ENCODE results near the gene C6orf89. TPM values are rescaled to one million over a fixed set of nuclear protein-coding genes. Genes with fewer than 3 reads are reported as not detected.

C6orf89 gene
- total RNA-seq, 4 donors from 2014 or later = 25.6 to 39.1 (median 28.9) TPM

DNA sequence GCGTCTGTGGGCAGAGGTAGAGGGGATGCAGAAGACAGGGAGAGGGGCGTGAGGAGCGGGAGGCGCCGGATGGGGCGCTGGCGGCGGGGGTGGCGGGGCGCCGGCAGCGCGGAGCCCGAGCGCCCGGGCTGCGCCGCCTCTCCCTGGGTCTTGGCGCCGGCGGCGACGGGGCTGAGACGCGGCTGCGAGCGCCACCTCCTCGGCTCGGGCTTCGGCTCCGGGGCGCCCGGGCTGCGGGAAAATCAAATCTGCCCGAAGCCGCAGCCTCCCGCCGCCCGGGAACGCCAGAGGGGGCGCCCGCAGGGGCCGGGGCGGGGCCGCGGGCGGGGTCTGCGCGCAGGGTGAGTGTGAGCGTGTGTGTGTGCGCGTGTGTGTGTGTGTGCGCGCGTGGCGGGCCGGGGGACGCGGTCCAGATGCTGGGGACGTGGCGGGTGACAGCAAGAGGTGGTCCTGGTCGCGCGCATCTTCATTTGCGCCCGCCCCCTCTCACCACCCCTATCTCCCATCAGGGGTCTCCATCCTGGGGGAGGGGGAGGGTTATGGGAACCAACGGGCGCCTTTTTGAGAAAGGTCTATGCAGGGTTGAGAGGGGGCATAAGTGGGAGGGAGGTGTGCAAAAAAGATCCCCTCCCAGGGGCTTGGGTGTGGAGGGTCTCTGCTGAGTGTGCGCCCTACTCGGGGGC, 45.9 kb upstream of the C6orf89 start:
- TF ChIP-seq POLR2A (IDR thresholded peaks at IDR 0.05) = no peak
- TF ChIP-seq CTCF (IDR thresholded peaks at IDR 0.05) = peak in 3 of 6 experiments; percentile 7 to 14 (median 12)
- Histone ChIP-seq H3K27me3 (peaks cover 0 to 7% of the 10 kb centered on the region in 2 donors), H3K36me3 (no peaks in the 10 kb centered on the region), H3K4me1 (peaks cover 4 to 24% (median 11%) of the 10 kb centered on the region in 4 donors), H3K4me3 (peak overlapping the region; percentile 30 to 66 (median 56)), H3K9me3 (no peaks in the 10 kb centered on the region), H3K27ac (no peak overlapping the region)
- no peak for DNase-seq

DNA sequence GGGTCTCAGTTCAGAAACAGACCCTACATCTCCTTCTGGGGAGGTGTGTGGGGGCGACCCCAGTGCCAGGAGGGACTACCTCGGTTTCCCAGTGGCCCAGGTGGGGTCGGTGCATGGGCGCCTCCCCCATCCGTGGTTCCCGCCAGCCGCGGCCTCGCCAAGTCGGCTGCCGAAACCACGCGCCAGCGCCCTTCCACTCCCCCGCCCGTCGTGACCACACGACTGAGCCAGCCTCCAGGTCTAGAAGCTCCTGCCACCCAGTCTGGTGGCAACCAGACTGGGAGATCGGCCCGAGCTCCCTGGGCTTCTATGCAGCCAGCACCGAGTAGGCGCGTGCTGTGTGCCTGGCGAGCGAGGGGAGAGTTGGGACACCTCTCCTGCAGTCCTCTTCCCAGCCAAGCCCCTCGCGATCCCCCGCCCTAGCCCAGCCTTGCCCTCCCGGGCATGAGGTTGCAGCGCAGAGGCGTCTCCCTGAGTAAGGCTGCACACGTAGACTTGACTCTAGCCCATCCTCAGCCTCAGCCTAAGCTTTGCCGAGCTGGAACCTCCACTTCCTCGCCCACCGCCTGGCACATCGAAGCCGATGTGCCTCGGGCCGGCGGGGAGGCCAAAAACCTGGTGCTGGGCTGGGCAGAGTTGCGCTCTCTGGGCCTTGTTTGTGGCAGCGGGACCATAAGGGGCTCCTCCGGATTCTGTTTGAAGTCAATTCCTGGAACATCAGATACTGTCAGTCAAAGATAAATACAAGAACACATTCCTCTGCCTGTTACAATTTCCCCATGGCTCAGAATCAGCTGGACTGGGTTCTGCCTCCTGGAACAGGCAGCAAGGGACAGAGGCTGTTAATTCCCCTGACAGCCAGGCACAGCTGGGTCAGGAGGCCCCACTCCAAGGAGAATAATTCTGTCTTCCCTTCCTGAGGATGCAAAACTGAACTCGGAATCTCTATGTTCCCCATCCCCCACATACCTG, 45.0 kb upstream of the C6orf89 start:
- Histone ChIP-seq H3K36me3 (no peaks in the 10 kb centered on the region), H3K27me3 (peaks cover 0 to 7% of the 10 kb centered on the region in 2 donors), H3K9me3 (no peaks in the 10 kb centered on the region), H3K4me1 (peaks cover 4 to 24% (median 11%) of the 10 kb centered on the region in 4 donors), H3K27ac (no peak overlapping the region), H3K4me3 (peak overlapping the region in 3 of 4 donors; percentile 53 to 66 (median 58))
- no peak for DNase-seq
- no peak for TF ChIP-seq CTCF (IDR thresholded peaks at IDR 0.05)
- no peak for TF ChIP-seq POLR2A (IDR thresholded peaks at IDR 0.05)

- no peak for TF ChIP-seq POLR2A (IDR thresholded peaks at IDR 0.05)
- no peak for TF ChIP-seq CTCF (IDR thresholded peaks at IDR 0.05)
Observed at GRCh38 chr6:36841756-36842155, 44.0 kb upstream of the C6orf89 start.

DNA sequence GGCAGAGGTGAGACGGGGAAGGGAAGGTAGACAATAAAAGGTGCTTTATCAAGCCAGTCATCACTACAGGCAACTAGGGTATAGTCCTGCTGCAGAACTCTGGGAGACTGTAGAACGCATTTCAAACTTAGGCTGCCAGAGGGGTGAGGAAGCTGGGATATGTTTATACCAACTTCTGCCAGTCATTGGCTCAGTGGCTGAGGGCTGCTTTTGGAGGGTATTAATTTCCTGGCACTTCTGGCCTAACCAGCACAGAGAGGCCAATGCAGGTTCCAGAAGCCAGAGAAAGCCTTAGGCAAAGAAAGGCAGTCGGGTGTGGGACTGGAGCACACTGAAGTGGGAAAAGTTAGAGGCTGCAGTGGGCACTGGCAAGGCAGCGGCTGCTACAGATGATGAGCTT, 42.6 kb upstream of the C6orf89 start:
- no peaks in the 10 kb centered on the region for H3K9me3 ChIP-seq
- no peak overlapping the region for H3K4me3 ChIP-seq
- peaks cover 6 to 31% (median 11%) of the 10 kb centered on the region in 4 donors for H3K4me1 ChIP-seq
- no peak overlapping the region for H3K27ac ChIP-seq
- TF ChIP-seq POLR2A (IDR thresholded peaks at IDR 0.05) = no peak
- no peaks in the 10 kb centered on the region for H3K36me3 ChIP-seq
- peaks cover 0 to 7% of the 10 kb centered on the region in 2 donors for H3K27me3 ChIP-seq
- DNase-seq = no peak

More at GRCh38 chr6:36841756-36842155, 44.0 kb upstream of the C6orf89 start:
- Histone ChIP-seq H3K4me3 (no peak overlapping the region), H3K27ac (no peak overlapping the region), H3K4me1 (peaks cover 4 to 24% (median 11%) of the 10 kb centered on the region in 4 donors), H3K27me3 (peaks cover 0 to 7% of the 10 kb centered on the region in 2 donors), H3K36me3 (no peaks in the 10 kb centered on the region), H3K9me3 (no peaks in the 10 kb centered on the region)
- DNase-seq = no peak

DNA sequence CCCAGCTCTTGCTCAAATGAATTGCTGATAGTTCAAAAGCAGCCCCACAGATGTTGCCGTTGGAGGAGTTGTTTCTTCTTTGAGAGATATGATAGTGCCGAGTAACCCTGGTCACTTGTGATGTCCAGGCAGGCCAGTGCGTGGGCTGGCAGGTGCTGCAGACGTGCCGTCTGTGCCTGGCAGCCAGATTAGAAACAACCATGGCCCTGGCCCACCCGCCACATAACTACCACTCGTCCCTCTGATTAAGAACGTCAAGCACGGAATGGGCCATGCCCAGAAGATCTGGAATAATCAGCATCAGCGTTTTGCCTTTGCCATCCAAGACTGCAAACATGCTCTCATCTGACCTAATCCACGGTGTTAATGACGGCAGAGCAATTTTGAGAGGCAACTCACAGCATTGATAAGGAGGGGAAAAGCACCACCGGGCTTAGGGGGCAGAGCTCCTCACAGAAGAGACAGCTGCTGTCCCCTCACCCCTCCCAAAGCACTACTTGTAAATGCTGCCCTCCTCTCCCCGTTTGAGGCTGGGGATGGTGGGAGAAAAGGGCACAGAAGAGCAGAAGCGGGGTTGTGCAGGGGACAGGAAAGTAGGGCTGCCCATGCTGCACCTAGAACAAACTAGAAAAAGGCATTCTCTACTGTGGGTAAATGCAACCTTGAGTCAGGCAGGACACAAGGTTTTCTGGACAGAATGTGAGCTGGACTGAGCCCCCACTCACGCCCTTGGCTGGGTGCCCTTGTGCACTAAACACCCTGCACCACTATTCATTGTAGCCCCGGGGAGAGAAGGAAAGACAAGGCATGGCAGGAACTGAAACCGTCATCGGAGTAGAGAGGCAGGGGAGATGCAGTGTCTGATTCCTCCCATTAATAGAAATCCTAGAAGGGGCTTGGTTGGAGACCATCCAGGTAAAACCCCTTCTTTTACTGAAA, 41.3 kb upstream of the C6orf89 start:
- no peak for DNase-seq
- TF ChIP-seq POLR2A (IDR thresholded peaks at IDR 0.05) (no peak), CTCF (IDR thresholded peaks at IDR 0.05) (no peak)

More for the DNA sequence above, 41.3 kb upstream of the C6orf89 start:
- Histone ChIP-seq H3K4me1 (peaks cover 4 to 32% (median 10%) of the 10 kb centered on the region in 4 donors), H3K4me3 (no peak overlapping the region), H3K9me3 (no peaks in the 10 kb centered on the region), H3K36me3 (no peaks in the 10 kb centered on the region), H3K27me3 (peaks cover 0 to under 1% of the 10 kb centered on the region in 2 donors), H3K27ac (no peak overlapping the region)

Measured in Peyer's patch (tissue), 4 donors.